B cell (primary cell): ENCODE measurements around the gene PDZD2. TPM values are rescaled to one million over a fixed set of nuclear protein-coding genes. Genes with fewer than 3 reads are reported as not detected.
"Not testable (repeated sequence)": the region's sequence is repeated elsewhere in the genome, so short reads cannot be mapped to it uniquely, and the experiment has no call there.

Source experiments
- ATAC-seq: fragments of 200-7000 bp; cut with Tn5 transposase; one replicate; pipeline ENCODE4 v1.10.0; 2021; ENCODE audit warnings: low read depth, mild to moderate bottlenecking, moderate number of reproducible peaks, moderate library complexity
- CTCF ChIA-PET: fragments of 350-600 bp; sonication (Branson Sonifier 250); formaldehyde crosslinking; loops from one replicate; lab custom pipeline; 2021; ENCODE audit warnings: antibody characterized with exemption, inconsistent platforms; lab: Charles Lee
- POLR2A ChIA-PET: fragments of 350-600 bp; sonication (Branson Sonifier 250); formaldehyde crosslinking; loops from one replicate; lab custom pipeline; 2021; ENCODE audit warnings: antibody characterized with exemption; lab: Charles Lee
- DNase-seq: peaks from one replicate; pipeline ENCODE4 v3.0.0; 2013
- H2AFZ ChIP-seq: 2 replicates; pipeline ENCODE4 v1.6.1; 2012; ENCODE audit warnings: mild to moderate bottlenecking, low read depth, low read length; ENCODE audit not compliant: insufficient read depth, poor library complexity, severe bottlenecking
- H3K27ac ChIP-seq, 2 donors: 1 replicate in 1 of 2; 2 replicates in 1 of 2; pipeline ENCODE4 v1.5.1; 2012 to 2013; ENCODE audit warnings: low read length in 2 of 2, mild to moderate bottlenecking in 2 of 2, moderate library complexity in 1 of 2
- H3K27me3 ChIP-seq, 4 experiments: fragments of 200-600 bp in 1 of 4; sonication (generic) in 1 of 4; replicated peaks in 1 of 4; 1 replicate in 2 of 4; 2 replicates in 2 of 4; pipeline versions ENCODE4 v1.6.1 to v1.7.0; 2013 to 2016; ENCODE audit warnings: low read length in 3 of 4, mild to moderate bottlenecking in 2 of 4, mixed read lengths in 1 of 4, moderate library complexity in 1 of 4; ENCODE audit not compliant: insufficient read depth in 4 of 4, control insufficient read depth in 3 of 4; ENCODE audit errors: control extremely low read depth in 1 of 4
- H3K36me3 ChIP-seq, 2 experiments: replicated peaks in 1 of 2; 1 replicate in 1 of 2; 2 replicates in 1 of 2; pipeline versions ENCODE4 v1.6.1 to v1.7.1; 2013; ENCODE audit warnings: low read length in 1 of 2; ENCODE audit not compliant: insufficient read depth in 2 of 2, control insufficient read depth in 1 of 2; ENCODE audit errors: control extremely low read depth in 1 of 2, extremely low read depth in 1 of 2
- H3K4me1 ChIP-seq, 2 donors: fragments of 200-600 bp in 1 of 2; sonication (generic) in 1 of 2; 1 replicate in 1 of 2; 2 replicates in 1 of 2; pipeline versions ENCODE4 v1.5.1 to v1.6.1; 2013 to 2017; ENCODE audit warnings: low read length in 2 of 2; ENCODE audit not compliant: control insufficient read depth in 2 of 2, insufficient read depth in 2 of 2
- H3K4me2 ChIP-seq: replicated peaks from 2 replicates; pipeline ENCODE3; 2012; ENCODE audit warnings: mild to moderate bottlenecking, low read depth, low read length; ENCODE audit not compliant: poor library complexity, severe bottlenecking
- H3K4me3 ChIP-seq, 5 experiments: fragments of 200-600 bp in 1 of 5; sonication (generic) in 1 of 5; 1 replicate in 3 of 5; 2 replicates in 2 of 5; pipeline versions ENCODE4 v1.5.1 to v1.7.0; 2011 to 2016; ENCODE audit warnings: low read length in 4 of 5, mild to moderate bottlenecking in 4 of 5, low read depth in 2 of 5, control low read depth in 1 of 5, moderate library complexity in 1 of 5; ENCODE audit not compliant: insufficient read depth in 1 of 5; ENCODE audit errors: control extremely low read depth in 1 of 5, extremely low read depth in 1 of 5
- H3K79me2 ChIP-seq: fragments of 200-600 bp; sonication (generic); one replicate; pipeline ENCODE4 v1.6.0; 2016; ENCODE audit warnings: low read length; ENCODE audit not compliant: control insufficient read depth, insufficient read depth
- H3K9ac ChIP-seq: fragments of 200-600 bp; sonication (generic); 2 replicates; pipeline ENCODE4 v1.6.1; 2017; ENCODE audit warnings: mild to moderate bottlenecking, low read length, moderate library complexity
- H3K9me3 ChIP-seq, 3 donors: one replicate each; pipeline versions ENCODE4 v1.6.1 to v1.7.1; 2013; ENCODE audit warnings: low read length in 2 of 3; ENCODE audit not compliant: control insufficient read depth in 2 of 3, insufficient read depth in 1 of 3; ENCODE audit errors: control extremely low read depth in 1 of 3
- H4K20me1 ChIP-seq: 2 replicates; pipeline ENCODE4 v1.6.0; 2012; ENCODE audit warnings: mild to moderate bottlenecking, low read length; ENCODE audit not compliant: insufficient read depth, control insufficient read depth, poor library complexity, severe bottlenecking
- H3K27ac Mint-ChIP-seq: one replicate; pipeline ENCODE4 v1.8.0; 2021; ENCODE audit warnings: mixed read lengths
- H3K27me3 Mint-ChIP-seq: one replicate; pipeline ENCODE4 v1.8.0; 2021; ENCODE audit warnings: mixed read lengths
- H3K4me1 Mint-ChIP-seq: one replicate; pipeline ENCODE4 v1.8.0; 2021; ENCODE audit warnings: mixed read lengths
- H3K4me3 Mint-ChIP-seq: one replicate; pipeline ENCODE4 v1.8.0; 2021; ENCODE audit warnings: mixed read lengths
- H3K9me3 Mint-ChIP-seq: one replicate; pipeline ENCODE4 v1.8.0; 2022; ENCODE audit warnings: mixed read lengths; ENCODE audit not compliant: insufficient read depth
- CTCF ChIP-seq: fragments of 200-600 bp; IDR thresholded peaks from one replicate; pipeline ENCODE4 v1.8.0; 2022; ENCODE audit warnings: antibody characterized with exemption, mild to moderate bottlenecking
- EZH2 ChIP-seq: IDR thresholded peaks from 2 replicates; pipeline ENCODE4 v1.6.1; 2012; ENCODE audit warnings: borderline replicate concordance, low read depth, mild to moderate bottlenecking, moderate library complexity, low read length; ENCODE audit not compliant: insufficient read depth, poor library complexity, severe bottlenecking
- WGBS: methylation state at CpG from one replicate; pipeline ENCODE4 v1.1.5; 2013; ENCODE audit warnings: missing lambda C conversion rate; ENCODE audit not compliant: insufficient coverage; 5-methylcytosine and 5-hydroxymethylcytosine counted together
- intact Hi-C: fragments of 100-400 bp; cut with micrococcal nuclease; formaldehyde crosslinking; loops from one replicate; pipeline ENCODE4 v1.10.0; 2022
- polyA plus RNA-seq: library from polyadenylated mRNA; depleted of rRNA; stranded (reverse); fragments of >200 nt; gene quantifications from 2 replicates; pipeline ENCODE4 v1.2.3, GENCODE V29; 2012
- total RNA-seq, 2 donors: library from RNA; stranded (reverse); fragments of 120-200 nt in 1 of 2; gene quantifications; 1 replicate in 1 of 2; 2 replicates in 1 of 2; pipeline versions ENCODE4 v1.2.3 to v1.2.4, GENCODE V29; 2013 to 2022

The PDZD2 gene
- total and polyA plus RNA-seq, 2 donors (not counting 1 experiment from before 2014, with no cell fraction given), result not detected

GRCh38 chr5:32014096-32014745, 375.3 kb downstream of the PDZD2 start:
- intact Hi-C loops, result no loop called here
- H3K4me3 ChIP-seq, result no peak overlapping the region
- H4K20me1 ChIP-seq, result no peaks in the 10 kb centered on the region
- Mint-ChIP-seq H3K27ac (no peak overlapping the region), H3K4me1 (peaks cover 2% of the 10 kb centered on the region), H3K27me3 (no peaks in the 10 kb centered on the region), H3K9me3 (no peaks in the 10 kb centered on the region), H3K4me3 (no peak overlapping the region)
- H3K36me3 ChIP-seq, result no peaks in the 10 kb centered on the region
- POLR2A ChIA-PET, result no interaction called here
- TF ChIP-seq CTCF, result no peak
- no peak for TF ChIP-seq EZH2
- no peak overlapping the region for H3K4me2 ChIP-seq
- H3K79me2 ChIP-seq, result no peaks in the 10 kb centered on the region
- no peak for DNase-seq
- ATAC-seq, result no peak
- no peaks in the 10 kb centered on the region for H3K4me1 ChIP-seq
- 72% methylated on average over 6 of the region's 10 CpGs for WGBS
- no peak overlapping the region for H3K27ac ChIP-seq
- H3K9ac ChIP-seq, result no peak overlapping the region
- CTCF ChIA-PET, result interaction anchor here (0.6 kb wide), 1 partner anchor 71 kb away, joined by 3 read pairs; no protein-coding TSS in a partner anchor
- H2AFZ ChIP-seq, result no peak overlapping the region
- H3K9me3 ChIP-seq, result no peaks in the 10 kb centered on the region
- H3K27me3 ChIP-seq, result no peaks in the 10 kb centered on the region

GRCh38 chr5:32015262-32015661, 376.3 kb downstream of the PDZD2 start:
- H3K79me2 ChIP-seq, H3K27ac ChIP-seq, H2AFZ ChIP-seq, H3K4me2 ChIP-seq, CTCF ChIA-PET, H3K9me3 Mint-ChIP-seq, intact Hi-C loops, H3K27me3 ChIP-seq, ATAC-seq, POLR2A ChIA-PET, H3K9me3 ChIP-seq, DNase-seq, H3K4me1 ChIP-seq, H3K27ac Mint-ChIP-seq, H3K4me3 ChIP-seq, H3K4me1 Mint-ChIP-seq, H4K20me1 ChIP-seq, H3K36me3 ChIP-seq, H3K27me3 Mint-ChIP-seq, H3K4me3 Mint-ChIP-seq, H3K9ac ChIP-seq: not testable (repeated sequence)
- 97% methylated on average over 8 of the region's 9 CpGs for WGBS
